Measurements from ENCODE around the gene MYH4.

GRCh38 chr17:10417431-10417830 lies 51.9 kb downstream of the MYH4 start:
- TF ChIP-seq EZH2phosphoT487 (IDR thresholded peaks at IDR 0.05; ENCODE audit: borderline replicate concordance, low read length) (no peak), CTCF (IDR thresholded peaks at IDR 0.05; ENCODE audit: low read depth, low read length, poor library complexity, severe bottlenecking) (no peak)

Measured in DOHH2 (cell line).